ENCODE data around the gene EPB41L3.

EPB41L3 gene

GRCh38 chr18:5518899-5519371, 24.9 kb downstream of the EPB41L3 start (continued):
- TF ChIP-seq ZNF747 (tag by site-specific recombination; IDR thresholded peaks at IDR 0.05) (no peak), TRIM28 (IDR thresholded peaks at IDR 0.05; ENCODE audit: borderline replicate concordance, low read length) (no peak), ZNF585B (tag by site-specific recombination; IDR thresholded peaks at IDR 0.05) (no peak), ZNF473 (tag by site-specific recombination; IDR thresholded peaks at IDR 0.05) (no peak), EGR2 (tag by site-specific recombination; IDR thresholded peaks at IDR 0.05; ENCODE audit: low read depth) (no peak), KLF10 (tag by site-specific recombination; IDR thresholded peaks at IDR 0.05) (peak; percentile 73), ZNF792 (tag by site-specific recombination; IDR thresholded peaks at IDR 0.05) (0 out of 2 replicates have a peak, but pooled peaks have one; percentile 58), PRDM6 (tag by site-specific recombination; IDR thresholded peaks at IDR 0.05) (peak; percentile 100), ZNF529 (tag by site-specific recombination; IDR thresholded peaks at IDR 0.05; ENCODE audit: insufficient replicate concordance) (no peak), ZNF785 (tag by site-specific recombination; IDR thresholded peaks at IDR 0.05) (no peak), SP3 (tag by site-specific recombination; IDR thresholded peaks at IDR 0.05) (peak; percentile 22; the same call in 1 of the 2 replicates), SCRT1 (tag by site-specific recombination; IDR thresholded peaks at IDR 0.05; ENCODE audit: borderline replicate concordance) (peak; percentile 72), ZNF140 (tag by site-specific recombination; IDR thresholded peaks at IDR 0.05) (no peak), HOXA7 (CRISPR knock-in tag; IDR thresholded peaks at IDR 0.05; ENCODE audit: borderline replicate concordance) (no peak), ZNF133 (tag by site-specific recombination; IDR thresholded peaks at IDR 0.05) (no peak), ZNF324 (tag by site-specific recombination; IDR thresholded peaks at IDR 0.05) (no peak), YY1 (tag by site-specific recombination; IDR thresholded peaks at IDR 0.05) (no peak), ZSCAN18 (tag by site-specific recombination; IDR thresholded peaks at IDR 0.05) (no peak), ZNF433 (tag by site-specific recombination; IDR thresholded peaks at IDR 0.05; ENCODE audit: low read depth) (no peak), ZSCAN16 (tag by site-specific recombination; IDR thresholded peaks at IDR 0.05) (no peak), ZNF558 (tag by site-specific recombination; IDR thresholded peaks at IDR 0.05) (peak; percentile 46; the same call in 1 of the 2 replicates), ZNF514 (tag by site-specific recombination; IDR thresholded peaks at IDR 0.05) (no peak), ZNF549 (tag by site-specific recombination; IDR thresholded peaks at IDR 0.05) (no peak), MYNN (tag by site-specific recombination; IDR thresholded peaks at IDR 0.05; ENCODE audit: borderline replicate concordance) (no peak), KLF1 (tag by site-specific recombination; IDR thresholded peaks at IDR 0.05) (peak; percentile 56; the same call in 1 of the 2 replicates), ZNF174 (tag by site-specific recombination; IDR thresholded peaks at IDR 0.05) (no peak), ZNF707 (tag by site-specific recombination; IDR thresholded peaks at IDR 0.05) (no peak), TCF7L2 (IDR thresholded peaks at IDR 0.05; ENCODE audit: borderline replicate concordance, low read depth, low read length) (no peak)
- TF ChIP-seq, protein P1, sequence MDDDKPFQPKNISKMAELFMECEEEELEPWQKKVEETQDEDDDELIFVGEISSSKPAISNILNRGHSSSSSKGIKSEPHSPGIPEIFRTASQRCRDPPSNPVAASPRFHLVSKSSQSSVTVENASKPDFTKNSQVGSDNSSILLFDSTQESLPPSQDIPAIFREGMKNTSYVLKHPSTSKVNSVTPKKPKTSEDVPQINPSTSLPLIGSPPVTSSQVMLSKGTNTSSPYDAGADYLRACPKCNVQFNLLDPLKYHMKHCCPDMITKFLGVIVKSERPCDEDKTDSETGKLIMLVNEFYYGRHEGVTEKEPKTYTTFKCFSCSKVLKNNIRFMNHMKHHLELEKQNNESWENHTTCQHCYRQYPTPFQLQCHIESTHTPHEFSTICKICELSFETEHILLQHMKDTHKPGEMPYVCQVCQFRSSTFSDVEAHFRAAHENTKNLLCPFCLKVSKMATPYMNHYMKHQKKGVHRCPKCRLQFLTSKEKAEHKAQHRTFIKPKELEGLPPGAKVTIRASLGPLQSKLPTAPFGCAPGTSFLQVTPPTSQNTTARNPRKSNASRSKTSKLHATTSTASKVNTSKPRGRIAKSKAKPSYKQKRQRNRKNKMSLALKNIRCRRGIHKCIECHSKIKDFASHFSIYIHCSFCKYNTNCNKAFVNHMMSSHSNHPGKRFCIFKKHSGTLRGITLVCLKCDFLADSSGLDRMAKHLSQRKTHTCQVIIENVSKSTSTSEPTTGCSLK (tag by site-specific recombination; IDR thresholded peaks at IDR 0.05) = no peak
- TF ChIP-seq, protein P2, sequence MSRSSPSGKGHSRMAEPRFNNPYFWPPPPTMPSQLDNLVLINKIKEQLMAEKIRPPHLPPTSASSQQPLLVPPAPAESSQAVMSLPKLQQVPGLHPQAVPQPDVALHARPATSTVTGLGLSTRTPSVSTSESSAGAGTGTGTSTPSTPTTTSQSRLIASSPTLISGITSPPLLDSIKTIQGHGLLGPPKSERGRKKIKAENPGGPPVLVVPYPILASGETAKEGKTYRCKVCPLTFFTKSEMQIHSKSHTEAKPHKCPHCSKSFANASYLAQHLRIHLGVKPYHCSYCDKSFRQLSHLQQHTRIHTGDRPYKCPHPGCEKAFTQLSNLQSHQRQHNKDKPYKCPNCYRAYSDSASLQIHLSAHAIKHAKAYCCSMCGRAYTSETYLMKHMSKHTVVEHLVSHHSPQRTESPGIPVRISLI (tag by site-specific recombination; IDR thresholded peaks at IDR 0.05) = peak; percentile 94
- TF ChIP-seq, protein P3, sequence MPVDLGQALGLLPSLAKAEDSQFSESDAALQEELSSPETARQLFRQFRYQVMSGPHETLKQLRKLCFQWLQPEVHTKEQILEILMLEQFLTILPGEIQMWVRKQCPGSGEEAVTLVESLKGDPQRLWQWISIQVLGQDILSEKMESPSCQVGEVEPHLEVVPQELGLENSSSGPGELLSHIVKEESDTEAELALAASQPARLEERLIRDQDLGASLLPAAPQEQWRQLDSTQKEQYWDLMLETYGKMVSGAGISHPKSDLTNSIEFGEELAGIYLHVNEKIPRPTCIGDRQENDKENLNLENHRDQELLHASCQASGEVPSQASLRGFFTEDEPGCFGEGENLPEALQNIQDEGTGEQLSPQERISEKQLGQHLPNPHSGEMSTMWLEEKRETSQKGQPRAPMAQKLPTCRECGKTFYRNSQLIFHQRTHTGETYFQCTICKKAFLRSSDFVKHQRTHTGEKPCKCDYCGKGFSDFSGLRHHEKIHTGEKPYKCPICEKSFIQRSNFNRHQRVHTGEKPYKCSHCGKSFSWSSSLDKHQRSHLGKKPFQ (tag by site-specific recombination; IDR thresholded peaks at IDR 0.05) = no peak
- TF ChIP-seq, protein P4, sequence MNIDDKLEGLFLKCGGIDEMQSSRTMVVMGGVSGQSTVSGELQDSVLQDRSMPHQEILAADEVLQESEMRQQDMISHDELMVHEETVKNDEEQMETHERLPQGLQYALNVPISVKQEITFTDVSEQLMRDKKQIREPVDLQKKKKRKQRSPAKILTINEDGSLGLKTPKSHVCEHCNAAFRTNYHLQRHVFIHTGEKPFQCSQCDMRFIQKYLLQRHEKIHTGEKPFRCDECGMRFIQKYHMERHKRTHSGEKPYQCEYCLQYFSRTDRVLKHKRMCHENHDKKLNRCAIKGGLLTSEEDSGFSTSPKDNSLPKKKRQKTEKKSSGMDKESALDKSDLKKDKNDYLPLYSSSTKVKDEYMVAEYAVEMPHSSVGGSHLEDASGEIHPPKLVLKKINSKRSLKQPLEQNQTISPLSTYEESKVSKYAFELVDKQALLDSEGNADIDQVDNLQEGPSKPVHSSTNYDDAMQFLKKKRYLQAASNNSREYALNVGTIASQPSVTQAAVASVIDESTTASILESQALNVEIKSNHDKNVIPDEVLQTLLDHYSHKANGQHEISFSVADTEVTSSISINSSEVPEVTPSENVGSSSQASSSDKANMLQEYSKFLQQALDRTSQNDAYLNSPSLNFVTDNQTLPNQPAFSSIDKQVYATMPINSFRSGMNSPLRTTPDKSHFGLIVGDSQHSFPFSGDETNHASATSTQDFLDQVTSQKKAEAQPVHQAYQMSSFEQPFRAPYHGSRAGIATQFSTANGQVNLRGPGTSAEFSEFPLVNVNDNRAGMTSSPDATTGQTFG (tag by site-specific recombination; IDR thresholded peaks at IDR 0.05; ENCODE audit: borderline replicate concordance) = no peak
